Retina (tissue), 1 donor: ENCODE measurements around the gene GIMAP8.

Source experiments
- DNase-seq: peaks from one replicate; pipeline ENCODE4 v3.0.0-alpha.2; 2016

The GIMAP8 gene

DNA sequence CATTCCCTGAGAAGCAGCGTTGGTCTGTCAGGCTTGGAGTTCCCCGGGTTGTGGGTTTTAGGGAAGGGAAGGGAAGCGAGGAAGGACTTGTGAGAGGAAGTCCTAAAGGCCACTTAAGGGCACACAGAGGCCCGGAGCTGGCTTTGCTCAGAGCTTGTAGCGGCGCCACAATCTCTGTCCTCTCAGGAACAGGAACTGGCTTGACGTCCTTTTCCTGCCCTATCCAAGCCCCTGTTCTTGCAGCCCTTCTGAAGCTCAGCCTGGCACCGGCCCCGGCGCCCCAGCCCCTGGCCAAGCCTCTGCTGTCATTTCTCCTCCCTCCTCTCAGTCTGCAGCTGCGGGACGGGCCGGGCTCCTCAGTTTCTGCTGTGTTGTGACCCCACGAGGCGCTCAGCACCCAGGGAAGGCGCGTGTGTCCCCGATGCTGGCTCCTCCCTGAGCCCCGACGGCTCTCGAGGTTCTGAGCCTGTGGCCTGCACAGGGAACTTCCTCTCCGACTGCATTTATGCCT, at the start of gene GIMAP8:
Gene GIMAP8, plus strand, starts transcription at position 140 of the 511 bp plus-strand sequence. CDS start 16,069 bp downstream, outside the sequence.
- no peak for DNase-seq

DNA sequence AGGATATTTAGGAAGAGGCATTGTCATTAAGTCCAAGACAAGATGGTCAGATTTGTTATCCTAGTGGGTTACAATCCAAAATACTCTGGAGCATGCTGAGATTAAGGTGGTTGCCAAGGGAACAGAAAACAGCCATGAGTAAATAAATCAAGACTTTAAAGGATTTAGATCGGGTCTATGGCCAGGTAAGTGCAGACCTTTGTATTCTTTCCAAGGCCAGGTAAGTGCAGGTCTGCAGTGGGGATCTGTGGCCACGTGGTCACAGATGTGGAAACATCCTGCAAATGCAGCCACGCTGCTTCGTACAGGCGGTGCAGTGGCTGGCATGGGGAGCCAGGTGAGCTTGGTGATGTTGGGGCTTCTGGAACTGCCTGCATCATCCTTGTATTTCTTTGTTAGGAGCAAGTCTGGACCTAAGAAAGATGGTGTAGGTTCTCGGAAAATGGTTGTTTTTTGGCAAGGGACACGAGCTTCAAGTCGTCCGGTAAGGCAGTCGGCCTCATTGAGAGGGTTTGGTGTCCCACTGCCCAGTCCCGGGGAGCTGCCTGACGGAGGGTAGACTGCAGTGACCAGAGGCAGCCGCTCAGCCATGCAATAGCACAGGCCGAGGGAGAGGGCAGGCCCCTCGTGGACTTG, 49.5 kb upstream of the GIMAP8 start:
- DNase-seq = no peak

DNA sequence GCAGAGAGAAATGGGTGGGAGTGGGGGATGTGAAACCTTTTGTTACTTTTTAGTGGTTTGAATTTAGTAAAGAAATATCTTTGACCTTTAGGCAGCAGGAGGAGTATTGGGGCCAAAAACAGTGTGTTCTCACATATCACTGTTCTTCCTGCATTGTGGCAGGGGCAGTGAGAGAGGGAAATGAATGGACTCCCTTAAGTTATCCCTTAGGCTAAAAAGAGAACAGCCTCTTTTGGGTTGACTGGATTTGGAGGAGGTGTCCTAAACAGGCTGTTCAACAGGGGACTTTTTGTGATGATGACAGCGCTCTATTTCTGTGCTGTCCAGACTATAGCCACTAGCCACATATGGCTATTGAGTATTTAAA, 49.0 kb upstream of the GIMAP8 start:
- DNase-seq = no peak

DNA sequence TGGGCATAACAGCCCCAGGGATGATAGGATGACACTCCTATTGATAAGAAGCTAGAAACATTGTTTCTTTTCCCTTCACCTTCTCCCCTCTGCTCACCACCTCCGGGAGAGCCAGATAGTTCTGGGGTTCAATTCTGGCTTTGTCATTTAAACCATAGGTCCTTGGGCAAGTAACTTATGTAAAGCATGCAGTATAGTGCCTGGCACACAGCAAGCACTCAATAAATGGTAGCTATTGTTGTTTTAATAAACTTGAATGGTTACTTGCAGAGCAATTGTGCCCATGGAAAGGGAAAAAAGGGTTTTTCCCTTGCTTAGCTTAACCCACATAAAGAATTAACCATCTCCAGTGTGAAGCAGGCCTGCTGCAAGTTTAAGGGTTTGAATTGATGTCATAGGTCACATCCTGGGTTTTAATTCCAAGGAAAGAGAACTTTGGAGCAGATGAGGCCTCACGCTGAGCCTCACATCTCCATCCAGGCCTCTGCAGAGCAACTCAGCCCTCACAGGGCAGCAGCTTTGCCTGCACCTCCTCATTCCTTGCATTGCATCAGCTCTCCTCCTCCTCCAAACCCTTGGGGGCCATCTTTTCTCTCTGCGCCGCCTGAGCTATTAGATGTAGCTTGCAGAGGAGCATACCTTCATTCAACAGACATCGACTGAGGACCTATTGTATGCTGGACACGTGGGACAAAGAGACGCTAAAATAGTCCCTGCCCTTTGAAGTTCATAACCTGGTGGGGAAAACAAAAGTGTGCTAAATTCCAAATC, 48.4 kb upstream of the GIMAP8 start:
- no peak for DNase-seq

DNA sequence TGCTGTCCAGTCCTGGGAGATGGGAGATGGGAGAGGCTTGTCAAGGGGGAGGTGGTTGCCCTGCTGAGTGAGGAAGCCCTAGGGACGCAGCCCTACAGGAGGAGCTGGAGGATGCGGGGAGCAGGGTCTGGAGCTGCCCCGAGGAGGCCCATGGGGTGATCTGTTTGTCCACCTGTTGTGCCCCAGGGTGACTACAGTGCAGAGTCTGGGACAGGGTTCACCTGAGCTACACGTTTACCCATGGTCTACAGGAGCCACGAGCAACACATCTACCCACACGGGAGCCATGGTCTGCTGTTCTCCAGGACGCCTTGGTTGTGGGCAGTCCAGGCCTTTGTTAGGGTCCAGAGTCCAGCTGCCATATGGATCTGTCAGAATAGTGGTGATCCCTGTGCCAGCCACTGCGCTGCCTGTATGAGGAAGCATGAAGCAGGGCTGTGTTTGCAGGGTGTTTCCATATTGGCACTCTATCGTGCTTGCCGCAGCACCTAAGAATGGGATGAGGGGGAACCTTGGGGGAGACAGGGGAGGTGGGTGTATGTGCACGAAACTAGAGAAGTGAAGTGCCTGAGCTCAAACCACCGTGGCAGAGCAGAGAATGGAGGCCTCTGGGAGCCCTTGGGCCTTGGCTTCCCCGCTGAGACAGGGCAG, 47.6 kb upstream of the GIMAP8 start:
- DNase-seq = no peak

DNA sequence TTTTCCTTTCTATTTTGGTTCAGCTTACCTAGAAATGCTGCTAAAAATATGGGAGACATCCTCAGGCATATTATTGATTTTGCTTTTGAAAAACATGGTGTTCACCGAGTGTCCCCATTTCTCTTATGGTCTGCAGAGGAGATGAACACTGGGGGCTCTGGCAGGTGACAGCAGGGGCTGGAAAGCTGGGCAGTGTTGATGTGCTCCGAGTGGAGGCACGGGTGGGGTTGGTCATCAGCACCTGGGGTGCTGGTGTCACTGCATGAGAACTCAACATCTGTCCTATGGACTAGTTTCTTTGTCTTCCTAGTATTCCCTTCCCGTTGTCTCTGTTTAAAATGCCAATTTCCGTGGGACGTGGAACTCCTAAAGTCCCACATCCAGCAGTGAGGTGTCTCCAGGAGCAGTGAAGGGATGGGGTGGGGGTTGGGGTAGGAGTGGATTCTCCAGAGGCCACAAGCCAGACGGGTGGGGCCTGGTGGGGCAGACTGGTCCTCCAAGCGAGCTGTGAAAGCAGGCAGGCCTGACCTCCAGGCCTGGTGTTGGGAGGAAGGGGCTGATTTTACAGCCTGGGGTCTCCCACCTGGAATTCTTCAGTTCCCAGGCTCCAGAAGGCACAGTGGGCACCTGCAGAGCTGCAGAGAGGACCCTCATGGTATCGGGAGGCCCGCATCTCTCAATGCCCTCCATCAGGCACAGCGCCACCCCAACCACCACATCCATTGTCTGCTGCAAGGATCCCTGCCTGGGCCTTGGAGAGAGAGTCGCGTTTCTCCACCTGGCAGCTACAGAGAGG, 46.9 kb upstream of the GIMAP8 start:
- DNase-seq = no peak

DNA sequence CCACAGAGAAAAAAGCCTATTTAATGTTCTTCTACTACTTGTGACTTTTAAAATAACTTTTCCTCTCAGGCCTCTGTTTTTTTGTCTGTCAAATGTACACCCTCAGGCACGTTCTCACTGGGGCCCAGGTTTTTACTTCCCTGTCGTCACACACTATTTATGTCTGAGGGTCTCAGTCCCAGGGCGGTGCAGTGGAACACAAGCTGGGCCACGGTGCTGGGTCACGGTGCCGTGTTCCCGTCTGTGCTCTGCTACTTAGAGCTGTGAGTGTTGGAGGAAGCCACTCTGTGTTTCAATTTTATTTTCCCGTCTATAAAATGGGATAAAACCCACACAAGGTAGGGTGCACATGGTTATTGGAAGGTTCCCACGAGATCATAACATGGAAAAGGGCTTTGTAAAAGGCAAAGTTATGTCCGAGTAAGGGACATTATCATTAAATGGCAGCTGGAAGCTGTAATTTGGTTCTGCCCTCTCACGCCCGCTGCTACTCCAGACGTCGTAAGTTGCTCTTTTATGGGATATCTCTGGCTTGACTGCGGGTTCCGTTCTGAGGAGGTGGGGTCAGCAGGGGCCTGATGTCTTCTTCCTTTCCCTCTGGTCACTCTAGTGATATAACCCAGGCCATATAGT, 46.1 kb upstream of the GIMAP8 start:
- no peak for DNase-seq

DNA sequence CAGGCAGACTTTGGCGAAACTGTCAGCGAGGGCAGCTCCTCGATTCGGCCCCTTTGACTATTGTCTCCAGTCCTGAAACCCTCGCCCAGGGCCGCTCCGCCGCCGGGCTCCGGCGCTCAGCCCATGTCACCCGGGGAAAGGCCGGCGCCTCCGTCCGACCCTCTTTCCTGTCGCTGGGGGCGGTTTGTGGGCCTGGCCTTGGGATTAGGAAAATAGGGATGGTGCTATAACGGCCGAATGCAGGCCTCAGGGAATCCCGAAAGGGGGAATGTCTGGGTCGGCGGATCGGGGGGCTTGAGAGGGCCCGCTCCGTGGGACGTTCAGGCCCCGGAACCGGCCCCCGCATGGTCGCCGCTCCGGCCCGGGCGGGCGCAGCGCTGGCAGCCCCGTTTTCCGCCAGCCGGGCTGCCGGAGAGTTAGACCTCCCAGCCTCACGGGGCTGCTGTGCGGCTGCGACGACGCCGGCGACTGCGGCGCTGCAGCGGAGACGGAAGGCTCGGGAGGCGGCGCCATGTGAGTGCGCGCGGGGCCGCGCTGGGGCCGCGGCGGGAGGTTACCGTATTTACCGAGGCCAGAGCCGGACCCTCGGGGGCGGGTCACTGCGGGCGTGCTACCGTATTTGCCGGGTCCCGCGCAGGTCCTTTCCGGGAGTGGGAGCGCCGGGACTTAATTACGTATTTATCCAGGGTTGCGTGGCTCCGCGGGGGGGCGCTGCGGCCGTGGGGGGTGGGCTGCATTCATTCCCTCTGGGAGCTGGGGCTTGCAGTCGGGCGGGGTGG, 45.4 kb upstream of the GIMAP8 start:
- DNase-seq = peak; percentile 96

DNA sequence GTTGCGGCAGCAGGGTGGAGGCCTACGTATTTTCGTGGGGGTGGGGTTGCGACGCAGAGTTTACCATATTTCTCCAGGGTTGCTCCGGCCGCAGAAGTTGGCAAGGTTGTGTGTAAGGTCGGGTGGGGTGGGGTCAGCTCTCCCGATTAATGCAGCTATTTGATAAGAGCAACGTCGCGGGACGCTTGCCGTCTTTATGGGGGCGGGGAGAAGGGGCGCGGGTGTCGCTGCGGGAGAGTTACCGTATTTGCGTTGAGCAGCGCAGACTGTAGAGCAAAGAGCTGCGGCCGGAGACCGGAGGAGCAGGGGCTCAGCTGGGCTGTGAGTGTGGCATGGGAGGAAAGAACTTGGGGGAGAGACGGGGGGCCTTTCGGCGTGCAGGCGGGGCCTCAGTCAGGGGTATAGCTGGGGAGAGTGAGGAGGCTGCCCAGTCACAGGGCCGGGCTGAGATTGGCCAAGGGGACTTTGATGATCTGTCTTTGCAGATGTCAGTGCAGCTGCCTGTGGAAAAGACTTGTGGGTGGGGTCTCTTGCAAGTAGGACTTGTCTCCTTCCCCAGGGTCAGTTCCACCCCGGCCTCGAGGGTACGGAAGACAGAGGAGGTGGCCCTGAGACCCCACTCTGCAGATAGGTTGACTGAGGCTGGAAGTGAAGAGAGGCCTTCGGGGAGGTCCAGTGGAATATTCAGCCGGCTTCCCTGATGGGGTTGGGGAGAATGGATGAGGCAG, 44.7 kb upstream of the GIMAP8 start:
- DNase-seq = peak; percentile 82

DNA sequence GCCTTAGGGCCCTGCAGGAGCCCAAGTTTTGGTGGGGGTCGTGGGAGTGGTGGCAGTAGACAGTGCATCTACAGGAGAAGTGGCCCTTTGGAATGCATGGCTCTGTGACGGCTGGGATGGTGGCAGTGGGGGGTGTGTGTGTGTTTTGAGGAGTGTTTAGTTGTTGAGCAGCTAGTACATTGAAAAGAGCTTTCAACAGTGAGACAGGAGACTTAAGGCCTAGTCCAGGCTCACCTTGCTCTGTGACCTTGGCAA, 44.2 kb upstream of the GIMAP8 start:
- DNase-seq = no peak

DNA sequence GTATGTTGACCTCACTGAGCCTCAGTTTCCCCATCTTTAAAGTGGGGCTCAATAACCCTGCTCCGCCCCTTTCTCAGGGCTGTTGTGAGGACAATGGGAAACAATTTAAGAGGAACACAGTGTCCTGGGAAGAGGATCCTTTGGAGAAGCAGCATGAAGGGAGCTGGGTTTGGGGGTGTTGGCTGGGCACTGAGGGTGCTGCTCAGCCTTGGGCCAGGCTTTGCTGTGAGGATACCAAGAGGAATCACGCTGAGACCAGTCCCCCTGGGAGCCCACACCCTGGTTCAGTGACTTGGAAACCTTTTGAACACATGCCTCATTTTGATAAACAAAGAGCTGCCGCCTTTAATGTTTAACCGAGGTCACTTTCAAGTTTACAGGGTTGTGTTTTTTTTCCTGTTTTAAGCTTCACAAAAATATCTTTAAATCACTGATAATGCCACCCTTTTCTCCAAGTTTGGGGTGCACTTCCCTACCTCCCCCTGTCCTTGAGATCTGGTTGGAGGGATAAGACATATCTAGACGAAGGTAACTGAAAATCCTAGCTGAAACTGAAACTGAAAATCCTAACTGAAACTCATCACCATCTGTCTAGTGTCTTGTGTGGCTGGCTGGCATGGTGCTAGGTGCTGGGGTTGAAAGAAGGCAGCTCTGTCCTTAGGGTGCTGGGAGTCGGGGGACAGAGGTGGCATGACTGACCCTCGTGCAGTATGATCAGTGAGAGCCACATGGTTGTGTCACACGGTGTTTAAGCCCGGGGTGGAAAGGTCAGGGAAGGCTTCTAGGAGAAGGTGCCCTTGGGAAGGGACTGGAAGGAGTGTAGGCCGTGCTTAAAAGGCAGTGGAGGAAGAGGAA, 43.6 kb upstream of the GIMAP8 start:
- peak; percentile 29 for DNase-seq

DNA sequence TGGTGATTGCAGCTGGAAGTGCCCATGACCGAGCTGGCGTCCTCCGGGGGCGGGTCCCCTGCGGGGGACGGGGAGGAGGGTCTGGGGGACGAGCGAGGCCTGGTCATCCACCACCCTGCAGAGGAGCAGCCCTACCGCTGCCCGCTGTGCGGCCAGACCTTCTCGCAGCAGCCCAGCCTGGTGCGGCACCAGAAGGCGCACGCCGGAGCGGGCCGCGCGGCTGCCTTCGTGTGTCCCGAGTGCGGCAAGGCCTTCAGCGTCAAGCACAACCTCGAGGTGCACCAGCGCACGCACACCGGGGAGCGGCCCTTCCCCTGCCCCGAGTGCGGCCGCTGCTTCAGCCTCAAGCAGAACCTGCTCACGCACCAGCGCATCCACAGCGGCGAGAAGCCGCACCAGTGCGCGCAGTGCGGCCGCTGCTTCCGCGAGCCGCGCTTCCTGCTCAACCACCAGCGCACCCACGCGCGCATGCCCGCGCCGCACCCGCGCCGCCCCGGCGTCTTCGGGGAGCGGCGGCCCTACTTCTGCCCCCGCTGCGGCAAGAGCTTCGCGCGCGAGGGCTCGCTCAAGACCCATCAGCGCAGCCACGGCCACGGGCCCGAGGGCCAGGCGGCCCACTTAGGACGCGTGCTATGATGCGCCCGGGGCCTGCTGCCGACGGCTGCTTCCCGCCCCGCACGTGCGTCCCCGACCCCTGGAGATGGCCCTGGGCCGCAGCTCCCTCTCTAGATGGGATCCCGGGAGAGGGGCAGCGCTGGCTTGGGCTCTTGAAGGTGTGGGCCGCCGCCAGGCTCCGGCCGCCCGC, 42.6 kb upstream of the GIMAP8 start:
- DNase-seq = no peak

DNA sequence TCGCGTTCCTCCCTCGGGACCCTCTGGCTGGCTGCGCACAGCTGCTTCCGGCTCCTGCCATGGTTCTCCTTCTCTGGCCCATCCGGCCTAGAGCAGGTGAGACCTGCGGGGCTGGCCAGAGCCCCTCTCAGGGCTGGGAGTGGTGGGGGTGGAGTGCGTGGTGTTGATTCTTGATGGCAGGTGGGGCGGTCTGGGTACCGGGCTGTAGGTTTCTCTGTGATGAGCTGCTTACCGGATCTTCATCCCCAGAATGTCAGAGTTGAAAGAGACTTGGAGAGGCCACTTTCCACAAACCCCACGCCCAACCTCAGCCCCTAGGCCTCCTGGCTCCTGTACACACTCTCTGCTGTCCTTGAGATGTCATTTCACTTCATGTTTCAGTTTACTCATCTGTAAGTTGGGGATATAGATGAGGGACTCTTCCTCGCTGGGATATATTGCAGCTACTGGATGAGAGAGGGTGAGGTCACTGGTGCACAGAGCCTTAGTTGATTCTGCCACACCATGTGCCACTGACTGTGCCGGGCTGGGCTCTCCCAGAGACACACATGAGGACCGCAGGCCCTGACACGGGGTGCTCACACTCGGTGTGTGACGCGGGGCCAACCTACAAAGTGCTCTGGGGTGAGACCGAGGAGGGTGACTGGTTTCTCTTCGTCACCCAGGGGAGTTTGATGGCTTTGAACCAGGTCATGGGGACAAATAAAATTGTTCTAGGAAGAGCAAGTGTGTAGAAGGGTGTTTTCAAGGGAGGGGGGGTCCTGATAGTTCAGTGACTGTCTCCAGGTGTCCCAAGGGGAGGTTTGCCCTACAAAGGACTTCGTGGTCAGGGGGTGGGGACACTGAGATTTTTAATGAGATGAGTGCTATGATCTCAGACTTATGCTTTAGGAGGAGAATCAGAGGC, 41.8 kb upstream of the GIMAP8 start:
- DNase-seq = no peak

DNA sequence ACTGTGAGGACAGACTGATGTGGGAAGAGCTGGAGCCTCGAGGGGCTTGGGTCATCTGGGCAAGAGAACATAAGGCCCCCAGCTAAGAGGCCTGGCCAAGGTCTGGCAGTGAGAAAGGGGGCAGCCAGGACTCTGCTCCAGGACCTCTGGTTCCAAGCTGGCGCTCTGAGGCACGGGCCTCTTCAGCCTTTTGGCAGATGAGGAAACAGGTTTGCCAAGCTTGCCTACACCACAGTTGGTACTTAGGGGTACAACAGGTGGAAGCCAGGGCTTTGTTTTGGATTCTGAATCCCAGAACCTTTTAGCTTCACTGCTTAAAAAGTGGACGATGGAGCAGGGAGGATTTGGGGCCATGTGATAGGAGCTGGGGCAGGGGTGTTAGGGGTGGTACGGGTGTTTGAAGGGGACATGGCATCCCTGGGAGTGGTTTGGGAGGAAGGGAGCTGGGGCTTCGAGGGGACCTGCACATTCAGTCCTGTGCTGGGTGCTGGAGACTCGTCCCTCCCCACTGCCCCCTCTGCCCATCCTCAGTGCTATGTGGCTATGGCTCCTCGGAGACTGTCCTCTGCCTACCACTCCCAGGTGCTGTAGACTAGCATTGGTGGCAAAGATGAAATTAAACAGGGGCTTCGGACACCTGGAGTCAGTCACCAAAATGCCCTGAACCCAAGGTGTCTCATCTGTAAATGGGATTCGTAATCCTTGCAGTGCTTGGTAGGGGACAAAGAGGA, 41.0 kb upstream of the GIMAP8 start:
- DNase-seq = no peak

DNA sequence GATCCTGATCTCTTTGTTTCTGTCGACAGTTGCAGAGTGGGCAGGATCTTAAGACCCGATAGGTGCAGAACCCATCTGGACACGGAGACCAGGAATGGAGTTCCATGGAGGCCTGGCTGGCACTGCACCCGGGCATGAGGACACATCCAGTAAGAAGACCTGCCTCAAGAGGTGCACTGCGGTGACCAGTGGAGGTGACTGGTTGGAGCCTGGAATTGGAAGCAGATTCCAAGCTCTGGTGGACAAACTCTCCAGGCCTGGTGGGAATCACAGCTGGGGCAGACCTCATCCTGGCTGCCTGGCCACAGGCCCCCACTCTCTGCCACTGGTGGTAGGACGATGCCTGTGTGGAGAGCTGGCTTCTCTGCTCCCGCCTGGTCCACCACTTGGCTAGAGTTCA, 40.3 kb upstream of the GIMAP8 start:
- no peak for DNase-seq

DNA sequence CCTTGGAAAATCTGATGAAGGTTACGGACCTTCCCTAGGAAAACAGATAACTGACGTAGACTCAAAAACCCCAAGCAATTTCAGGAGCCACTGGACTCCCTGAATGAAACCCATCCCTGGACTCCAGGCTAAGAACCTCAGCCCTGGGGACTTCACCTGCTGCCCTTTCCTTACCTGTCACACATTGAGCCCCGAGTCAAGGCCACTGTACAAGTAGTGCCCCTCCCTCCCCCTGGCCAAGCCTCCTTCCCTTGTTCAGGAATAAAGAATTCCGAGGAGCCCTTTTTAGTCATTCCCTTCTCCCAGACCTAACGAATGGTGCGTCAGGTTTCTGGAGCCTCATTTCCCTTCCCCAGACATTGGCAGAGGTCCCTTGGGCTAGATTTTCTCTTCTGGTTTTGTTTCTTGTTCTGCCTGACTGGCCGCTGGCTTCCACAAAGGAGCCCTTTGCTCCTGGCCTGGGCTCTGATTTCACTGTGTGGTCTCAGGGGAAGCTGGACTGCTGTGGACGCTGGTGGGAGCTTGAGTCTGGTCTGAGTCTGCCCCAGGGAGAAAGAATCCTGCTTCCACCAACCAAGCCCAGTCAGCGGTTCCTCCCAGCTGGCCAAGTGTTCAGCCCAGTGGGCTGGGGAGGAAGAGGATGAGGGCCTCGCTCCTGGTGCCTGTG, 39.6 kb upstream of the GIMAP8 start:
- DNase-seq = no peak

DNA sequence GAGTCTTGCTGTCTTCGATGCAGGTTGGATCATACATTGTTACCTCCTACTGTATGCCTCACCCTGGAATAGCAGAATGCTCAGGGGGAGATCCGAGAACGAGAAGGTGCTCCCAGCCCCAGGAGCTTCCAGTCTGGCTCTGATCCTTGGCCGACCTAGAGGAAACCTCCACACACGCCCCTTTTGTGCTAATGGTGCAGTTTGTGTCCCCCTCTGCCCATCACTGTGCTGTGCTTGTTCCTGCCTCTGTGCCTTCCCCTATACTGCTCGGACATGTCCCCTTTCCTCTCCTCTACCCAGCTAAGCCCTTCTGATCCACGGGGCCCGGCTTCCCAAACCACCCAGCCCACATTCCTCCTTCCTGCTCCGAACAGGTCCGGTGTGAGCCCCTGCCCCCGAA, 38.8 kb upstream of the GIMAP8 start:
- no peak for DNase-seq
